ENCODE results near the gene ADAMTSL4. TPM values are rescaled to one million over a fixed set of nuclear protein-coding genes. Genes with fewer than 3 reads are reported as not detected.
A peak's percentile ranks its signal among the peaks of the same experiment; 100 is the strongest.

The ADAMTSL4 gene
- total RNA-seq, 1 experiment from 2014 or later = 9.5 TPM

DNA sequence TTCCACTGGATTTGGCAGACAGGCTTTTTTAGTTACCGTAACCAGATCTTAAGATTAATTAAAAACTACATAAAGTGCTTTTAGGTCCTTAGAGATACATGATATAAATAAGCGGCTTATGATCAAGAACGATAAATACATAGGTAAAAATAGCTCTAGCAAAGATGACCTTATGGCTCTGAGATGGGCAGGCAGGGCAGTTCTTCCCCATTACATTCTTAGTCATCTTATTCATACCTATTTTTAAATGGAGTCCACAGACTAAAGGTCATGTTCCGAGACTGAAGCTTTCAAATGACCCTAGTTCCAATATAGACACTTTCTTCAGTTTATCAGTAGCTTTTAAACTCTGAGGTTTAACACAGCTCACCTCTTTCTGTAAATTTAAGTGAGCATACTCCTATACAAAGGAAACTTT, 25.9 kb downstream of the ADAMTSL4 start:
- DNase-seq (ENCODE audit: low read depth, low spot score) = no peak
- Histone ChIP-seq H3K36me3 (ENCODE audit: control insufficient read depth, insufficient read depth, low read length) (peaks cover 53% of the 10 kb centered on the region), H3K4me1 (ENCODE audit: control insufficient read depth, insufficient read depth, low read length) (peaks cover 38% of the 10 kb centered on the region), H3K27me3 (ENCODE audit: control insufficient read depth, insufficient read depth, low read length) (no peaks in the 10 kb centered on the region), H3K9me3 (ENCODE audit: control insufficient read depth, insufficient read depth, low read depth, low read length) (no peaks in the 10 kb centered on the region), H3K4me3 (ENCODE audit: low read depth in 2 of 2, low read length in 2 of 2) (peak overlapping the region; percentile 99 to 100), H3K27ac (ENCODE audit: low read length) (peak overlapping the region; percentile 64)
- no TSS peak for BruUV-seq (replicated peaks)
- in situ Hi-C loops (cut with HindIII; ENCODE audit: low pct_unique_long_range_greater_than_20kb, low sequenced_read_pairs) = no loop called here
- ChIA-PET CTCF (no interaction called here), POLR2A (interaction anchor here (0.6 to 1.1 kb wide), 3 partner anchors 11 to 346 kb away, joined by 3 to 4 read pairs (median 4); no protein-coding TSS in a partner anchor)
- ATAC-seq = no peak
- no peak for TF ChIP-seq TCF7L2 (IDR thresholded peaks at IDR 0.05; ENCODE audit: low read depth, low read length)
- TF ChIP-seq, protein P1, sequence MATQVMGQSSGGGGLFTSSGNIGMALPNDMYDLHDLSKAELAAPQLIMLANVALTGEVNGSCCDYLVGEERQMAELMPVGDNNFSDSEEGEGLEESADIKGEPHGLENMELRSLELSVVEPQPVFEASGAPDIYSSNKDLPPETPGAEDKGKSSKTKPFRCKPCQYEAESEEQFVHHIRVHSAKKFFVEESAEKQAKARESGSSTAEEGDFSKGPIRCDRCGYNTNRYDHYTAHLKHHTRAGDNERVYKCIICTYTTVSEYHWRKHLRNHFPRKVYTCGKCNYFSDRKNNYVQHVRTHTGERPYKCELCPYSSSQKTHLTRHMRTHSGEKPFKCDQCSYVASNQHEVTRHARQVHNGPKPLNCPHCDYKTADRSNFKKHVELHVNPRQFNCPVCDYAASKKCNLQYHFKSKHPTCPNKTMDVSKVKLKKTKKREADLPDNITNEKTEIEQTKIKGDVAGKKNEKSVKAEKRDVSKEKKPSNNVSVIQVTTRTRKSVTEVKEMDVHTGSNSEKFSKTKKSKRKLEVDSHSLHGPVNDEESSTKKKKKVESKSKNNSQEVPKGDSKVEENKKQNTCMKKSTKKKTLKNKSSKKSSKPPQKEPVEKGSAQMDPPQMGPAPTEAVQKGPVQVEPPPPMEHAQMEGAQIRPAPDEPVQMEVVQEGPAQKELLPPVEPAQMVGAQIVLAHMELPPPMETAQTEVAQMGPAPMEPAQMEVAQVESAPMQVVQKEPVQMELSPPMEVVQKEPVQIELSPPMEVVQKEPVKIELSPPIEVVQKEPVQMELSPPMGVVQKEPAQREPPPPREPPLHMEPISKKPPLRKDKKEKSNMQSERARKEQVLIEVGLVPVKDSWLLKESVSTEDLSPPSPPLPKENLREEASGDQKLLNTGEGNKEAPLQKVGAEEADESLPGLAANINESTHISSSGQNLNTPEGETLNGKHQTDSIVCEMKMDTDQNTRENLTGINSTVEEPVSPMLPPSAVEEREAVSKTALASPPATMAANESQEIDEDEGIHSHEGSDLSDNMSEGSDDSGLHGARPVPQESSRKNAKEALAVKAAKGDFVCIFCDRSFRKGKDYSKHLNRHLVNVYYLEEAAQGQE (IDR thresholded peaks at IDR 0.05; ENCODE audit: insufficient read depth in 1 of 2, low read depth in 2 of 2, low read length in 1 of 2) = no peak
- intact Hi-C loops (cut with micrococcal nuclease; ENCODE audit: unreplicated experiment) = loop anchor here (5.0 kb wide), 1 partner anchor 37 kb away; no protein-coding TSS in a partner anchor

DNA sequence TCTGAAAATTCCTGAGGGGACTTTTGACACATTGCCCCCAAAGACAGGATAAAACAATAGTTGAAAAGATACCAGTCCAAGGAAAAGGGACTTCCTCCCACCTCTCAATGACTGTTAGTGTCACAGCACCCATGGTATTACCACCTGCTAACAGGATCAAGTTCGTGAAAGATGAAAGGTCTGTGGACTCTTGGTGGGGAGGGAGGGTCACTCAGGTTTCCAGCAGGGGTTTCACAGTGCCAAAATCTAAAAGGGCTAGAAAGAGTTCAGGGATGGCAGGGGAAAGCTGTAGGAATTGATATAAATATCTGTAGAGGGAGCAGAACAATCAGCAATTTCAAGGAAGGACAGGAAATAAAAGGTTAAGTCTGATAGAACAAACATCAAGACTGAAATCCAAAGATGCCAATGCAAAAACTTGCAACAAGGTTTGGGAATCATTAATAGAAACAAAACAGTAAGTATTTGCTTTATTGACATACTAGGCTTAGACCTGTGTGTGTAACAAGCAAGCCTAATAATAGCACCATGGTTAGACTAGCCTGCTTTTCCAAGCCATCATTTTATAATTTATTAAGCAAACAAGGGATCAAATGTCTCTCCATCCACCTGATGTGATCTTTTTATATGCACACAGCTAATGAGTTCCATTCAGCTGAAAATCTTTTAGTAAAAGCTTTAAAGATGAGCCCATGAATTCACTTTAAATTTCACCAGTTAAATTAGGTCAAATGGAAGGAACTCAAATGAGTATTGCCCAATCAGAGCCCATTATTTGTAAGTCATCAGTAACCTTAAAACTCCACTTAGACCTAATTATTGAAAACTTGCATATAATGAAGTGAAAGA, 26.5 kb downstream of the ADAMTSL4 start:
- Histone ChIP-seq H3K4me3 (ENCODE audit: low read depth in 2 of 2, low read length in 2 of 2) (peak overlapping the region; percentile 99 to 100), H3K27ac (ENCODE audit: low read length) (peak overlapping the region; percentile 64), H3K4me1 (ENCODE audit: control insufficient read depth, insufficient read depth, low read length) (peaks cover 38% of the 10 kb centered on the region), H3K36me3 (ENCODE audit: control insufficient read depth, insufficient read depth, low read length) (peaks cover 53% of the 10 kb centered on the region), H3K27me3 (ENCODE audit: control insufficient read depth, insufficient read depth, low read length) (no peaks in the 10 kb centered on the region), H3K9me3 (ENCODE audit: control insufficient read depth, insufficient read depth, low read depth, low read length) (no peaks in the 10 kb centered on the region)
- ChIA-PET POLR2A (interaction anchor here (0.8 to 1.1 kb wide), 2 partner anchors 12 to 38 kb away, joined by 3 to 4 read pairs; no protein-coding TSS in a partner anchor), CTCF (no interaction called here)
- intact Hi-C loops (cut with micrococcal nuclease; ENCODE audit: unreplicated experiment) = loop anchor here (5.0 kb wide), 1 partner anchor 37 kb away; no protein-coding TSS in a partner anchor
- ATAC-seq (no peak), DNase-seq (ENCODE audit: low read depth, low spot score) (no peak)
- TF ChIP-seq POLR2AphosphoS5 (IDR thresholded peaks at IDR 0.05; ENCODE audit: low read depth, low read length) (no peak), TCF7L2 (IDR thresholded peaks at IDR 0.05; ENCODE audit: low read depth, low read length) (no peak), SIN3A (IDR thresholded peaks at IDR 0.05; ENCODE audit: borderline replicate concordance, insufficient read depth, low read depth, low read length) (no peak)
- TF ChIP-seq, protein P2, sequence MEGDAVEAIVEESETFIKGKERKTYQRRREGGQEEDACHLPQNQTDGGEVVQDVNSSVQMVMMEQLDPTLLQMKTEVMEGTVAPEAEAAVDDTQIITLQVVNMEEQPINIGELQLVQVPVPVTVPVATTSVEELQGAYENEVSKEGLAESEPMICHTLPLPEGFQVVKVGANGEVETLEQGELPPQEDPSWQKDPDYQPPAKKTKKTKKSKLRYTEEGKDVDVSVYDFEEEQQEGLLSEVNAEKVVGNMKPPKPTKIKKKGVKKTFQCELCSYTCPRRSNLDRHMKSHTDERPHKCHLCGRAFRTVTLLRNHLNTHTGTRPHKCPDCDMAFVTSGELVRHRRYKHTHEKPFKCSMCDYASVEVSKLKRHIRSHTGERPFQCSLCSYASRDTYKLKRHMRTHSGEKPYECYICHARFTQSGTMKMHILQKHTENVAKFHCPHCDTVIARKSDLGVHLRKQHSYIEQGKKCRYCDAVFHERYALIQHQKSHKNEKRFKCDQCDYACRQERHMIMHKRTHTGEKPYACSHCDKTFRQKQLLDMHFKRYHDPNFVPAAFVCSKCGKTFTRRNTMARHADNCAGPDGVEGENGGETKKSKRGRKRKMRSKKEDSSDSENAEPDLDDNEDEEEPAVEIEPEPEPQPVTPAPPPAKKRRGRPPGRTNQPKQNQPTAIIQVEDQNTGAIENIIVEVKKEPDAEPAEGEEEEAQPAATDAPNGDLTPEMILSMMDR (IDR thresholded peaks at IDR 0.05) = no peak
- TF ChIP-seq, protein P1 (IDR thresholded peaks at IDR 0.05; ENCODE audit: insufficient read depth in 1 of 2, low read depth in 2 of 2, low read length in 1 of 2) = no peak
- in situ Hi-C loops (cut with HindIII; ENCODE audit: low pct_unique_long_range_greater_than_20kb, low sequenced_read_pairs) = no loop called here
- no TSS peak for BruUV-seq (replicated peaks)

Measured in Panc1 (cell line).